Myometrial cell (primary cell): ENCODE measurements around the gene ERFL. TPM values are rescaled to one million over a fixed set of nuclear protein-coding genes. Genes with fewer than 3 reads are reported as not detected.

Source experiments
- total RNA-seq: library from RNA; depleted of rRNA; stranded (reverse); fragments of >200 nt; gene quantifications from 2 replicates; pipeline ENCODE4 v1.2.3, GENCODE V29; 2015

Gene ERFL
- not detected in 2 replicates for total RNA-seq

DNA sequence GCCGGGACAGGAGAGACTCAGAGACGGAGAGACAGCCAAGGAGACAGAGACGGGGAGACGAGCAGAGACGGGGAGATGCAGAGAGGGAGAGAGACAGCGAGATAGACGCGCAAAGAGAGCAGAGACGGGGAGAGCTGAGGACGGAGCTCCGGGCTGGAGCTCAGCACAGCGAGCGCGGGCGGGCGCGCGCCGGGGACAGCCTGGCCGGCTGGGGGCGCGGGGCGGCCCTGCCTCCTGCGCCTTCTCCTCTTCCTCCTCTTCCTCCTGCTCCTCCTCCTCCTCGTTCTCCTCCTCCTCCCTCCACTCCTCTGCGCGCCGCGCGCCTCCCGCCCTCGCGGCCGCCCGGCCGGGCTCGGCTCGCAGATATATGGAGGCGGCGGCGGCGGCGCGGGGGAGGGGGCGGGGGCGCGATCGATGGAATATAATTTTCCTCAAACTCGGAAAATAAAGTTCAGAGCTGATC is at the start of gene ERFL:
TSS of gene ERFL (minus strand) at position 229 of the 463 bp plus-strand sequence. CDS start 15,530 bp downstream, outside the sequence.

GRCh38 chr19:41959056-41960053 is 31.1 kb upstream of the ERFL start, which contains the start of gene RABAC1:
TSS of gene RABAC1 (minus strand) at chr19:41959321. CDS start at chr19:41959292, 29 bp downstream.

DNA sequence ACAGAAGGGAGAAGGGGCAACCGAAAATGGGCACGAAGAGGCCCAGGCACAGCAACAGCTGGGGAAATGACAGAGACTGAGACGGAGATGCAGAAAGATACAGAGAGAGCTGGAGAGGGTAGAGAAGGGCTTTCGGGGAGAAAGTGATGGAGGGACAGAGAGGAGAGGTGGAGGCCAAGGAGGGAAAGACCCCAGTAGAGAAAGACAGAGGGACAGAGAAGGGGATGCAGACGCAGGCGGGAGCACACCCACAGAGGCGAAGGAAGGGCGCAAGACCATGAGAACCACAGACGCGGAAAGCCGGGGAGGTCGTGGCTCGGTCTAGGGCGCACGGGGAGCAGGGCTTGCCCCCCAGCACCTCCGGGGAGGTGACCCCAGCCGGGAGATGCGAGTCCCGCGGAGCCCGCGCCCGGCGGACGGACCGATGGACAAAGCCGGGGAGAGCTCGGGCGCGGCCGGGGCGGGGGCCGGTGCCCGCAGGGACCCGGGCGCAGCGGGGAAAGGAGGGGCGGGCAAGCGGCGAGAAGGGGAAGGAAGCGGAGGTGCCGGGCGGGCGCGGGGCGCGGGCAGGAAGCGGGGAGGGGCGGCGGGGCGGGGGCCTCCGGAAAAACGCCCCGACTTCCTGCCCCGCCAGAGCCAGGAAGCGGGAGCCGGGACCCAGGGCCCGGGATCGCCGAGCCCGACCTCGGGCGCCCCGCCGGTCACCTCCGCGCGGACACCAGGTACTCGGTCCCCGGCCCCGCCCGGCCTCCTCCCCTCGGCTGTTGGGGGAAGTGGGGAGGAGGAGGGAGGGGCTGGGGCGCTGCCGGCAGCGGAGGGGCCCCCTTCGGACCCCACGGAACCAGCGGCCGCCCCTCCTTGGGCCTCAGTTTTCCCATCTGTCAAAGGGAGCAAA is 45.4 kb downstream of the ERFL start, which contains the start of gene ARHGEF1:
TSS of gene ARHGEF1 (plus strand) at position 617 of the 895 bp plus-strand sequence. CDS start 4,899 bp downstream, outside the sequence.

GRCh38 chr19:41876847-41877832 is 51.1 kb downstream of the ERFL start, which contains the start of gene CD79A:
TSS of gene CD79A (plus strand) at chr19:41877279. CDS start at chr19:41877305, 26 bp downstream.

GRCh38 chr19:41859618-41860418 is 68.4 kb downstream of the ERFL start, which contains the start of gene RPS19:
TSS of gene RPS19 (plus strand) at chr19:41860255. CDS start at chr19:41860775, 520 bp downstream.

Other genes starting within 250 kb of the ERFL start
- not detected in 2 replicates for gene CEACAM7, start 240.2 kb downstream of the ERFL start, total RNA-seq
- not detected in 2 replicates for gene CEACAM5, start 219.8 kb downstream of the ERFL start, total RNA-seq
- gene CEACAM6, start 172.9 kb downstream of the ERFL start, total RNA-seq, result not detected in 2 replicates
- gene CEACAM3, start 131.9 kb downstream of the ERFL start, total RNA-seq, result not detected in 2 replicates
- gene LYPD4, start 83.8 kb downstream of the ERFL start, total RNA-seq, result not detected in 2 replicates
- not detected in 2 replicates for gene DMRTC2, start 83.4 kb downstream of the ERFL start, total RNA-seq
- 929 and 2,881 TPM in 2 replicates for gene RPS19, start 68.2 kb downstream of the ERFL start, total RNA-seq
- 0.35 TPM in 1 of 2 replicates, not detected in the other for gene CD79A, start 51.2 kb downstream of the ERFL start, total RNA-seq
- gene ARHGEF1, start 45.3 kb downstream of the ERFL start, total RNA-seq, result 63.7 and 69.3 TPM in 2 replicates
- 300 and 373 TPM in 2 replicates for gene RABAC1, start 30.9 kb upstream of the ERFL start, total RNA-seq
- gene ATP1A3, start 65.8 kb upstream of the ERFL start, total RNA-seq, result 0.29 and 0.89 TPM in 2 replicates
- not detected in 2 replicates for gene GRIK5, start 141.8 kb upstream of the ERFL start, total RNA-seq
- gene ZNF574, start 147.7 kb upstream of the ERFL start, total RNA-seq, result 10.6 and 10.7 TPM in 2 replicates
- under 0.01 and 0.18 TPM in 2 replicates for gene POU2F2, start 204.0 kb upstream of the ERFL start, total RNA-seq